HepG2 (cell line): ENCODE measurements around the gene SMAD3. TPM values are rescaled to one million over a fixed set of nuclear protein-coding genes. Genes with fewer than 3 reads are reported as not detected.
A peak's percentile ranks its signal among the peaks of the same experiment; 100 is the strongest.

ENCODE experiments used
- ARID3A ChIP-seq: IDR thresholded peaks from 2 replicates; pipeline ENCODE4 v1.6.1; 2012; ENCODE audit warnings: low read depth, low read length, improper control_type of control experiment
- ARNT ChIP-seq: fragments of 450-650 bp; IDR thresholded peaks from 2 replicates; pipeline ENCODE4 v1.6.1; 2017
- GPBP1L1 ChIP-seq: sonication (generic); formaldehyde crosslinking; IDR thresholded peaks from 2 replicates; pipeline ENCODE4 v1.5.0; 2020; ENCODE audit warnings: mild to moderate bottlenecking, missing genetic modification reagents
- HOXA5 ChIP-seq: sonication (generic); formaldehyde crosslinking; IDR thresholded peaks from 2 replicates; pipeline ENCODE4 v1.4.0; 2020; ENCODE audit warnings: missing genetic modification reagents
- JUN ChIP-seq: sonication (generic); formaldehyde crosslinking; IDR thresholded peaks from 2 replicates; pipeline ENCODE4 v1.4.0; 2020; ENCODE audit warnings: mild to moderate bottlenecking, missing genetic modification reagents
- KLF9 ChIP-seq: IDR thresholded peaks from 2 replicates; pipeline ENCODE4 v1.6.1; 2016; ENCODE audit warnings: low read depth
- POLR2A ChIP-seq, 2 experiments: IDR thresholded peaks; 2 replicates each; pipeline ENCODE4 v1.6.1; 2011; ENCODE audit warnings: low read depth in 2 of 2, low read length in 2 of 2, mild to moderate bottlenecking in 1 of 2, moderate library complexity in 1 of 2; ENCODE audit not compliant: insufficient read depth in 1 of 2
- SSRP1 ChIP-seq: IDR thresholded peaks from 2 replicates; pipeline ENCODE4 v1.6.1; 2016; ENCODE audit warnings: control low read depth
- TERF1 ChIP-seq: sonication (generic); formaldehyde crosslinking; IDR thresholded peaks from 2 replicates; pipeline ENCODE4 v1.8.0; 2022; ENCODE audit warnings: mild to moderate bottlenecking, missing genetic modification reagents, moderate library complexity
- ZBTB10 ChIP-seq: sonication (generic); formaldehyde crosslinking; IDR thresholded peaks from 2 replicates; pipeline ENCODE4 v1.4.0; 2020; ENCODE audit warnings: missing genetic modification reagents, borderline replicate concordance
- ZC3H4 ChIP-seq: sonication (generic); formaldehyde crosslinking; IDR thresholded peaks from 2 replicates; pipeline ENCODE4 v1.4.0; 2020; ENCODE audit warnings: missing genetic modification reagents, borderline replicate concordance
- ZKSCAN8 ChIP-seq: IDR thresholded peaks from 2 replicates; pipeline ENCODE4 v1.6.1; 2016; ENCODE audit warnings: borderline replicate concordance, missing genetic modification reagents, missing compliant biosample characterization
- ZNF281 ChIP-seq: sonication (generic); formaldehyde crosslinking; IDR thresholded peaks from 2 replicates; pipeline ENCODE4 v1.4.0; 2020; ENCODE audit warnings: missing genetic modification reagents, borderline replicate concordance
- ZNF800 ChIP-seq: sonication (generic); formaldehyde crosslinking; IDR thresholded peaks from 2 replicates; pipeline ENCODE4 v1.4.0; 2020; ENCODE audit warnings: missing genetic modification reagents
- ZNF883 ChIP-seq: sonication (generic); formaldehyde crosslinking; IDR thresholded peaks from 2 replicates; pipeline ENCODE4 v1.5.1; 2020; ENCODE audit warnings: mild to moderate bottlenecking, missing genetic modification reagents; ENCODE audit errors: not compliant biosample characterization
- ZSCAN20 ChIP-seq: sonication (generic); formaldehyde crosslinking; IDR thresholded peaks from 2 replicates; pipeline ENCODE4 v1.4.0; 2020; ENCODE audit warnings: missing genetic modification reagents, mild to moderate bottlenecking, borderline replicate concordance
- polyA plus RNA-seq, 8 experiments: library from polyadenylated mRNA; depleted of rRNA in 3 of 8; stranded (reverse) in 7 of 8; unstranded in 1 of 8; fragments of >200 nt; fragmentation: Illumina TruSeq in 4 of 8; extraction: Trizol in 4 of 8; gene quantifications; 2 replicates each; pipeline versions ENCODE4 v1.2.1 to v1.2.3, GENCODE V29; 2011 to 2016; ENCODE audit warnings: low read depth in 4 of 8, missing spikeins in 1 of 8, mixed read lengths in 1 of 8; ENCODE audit not compliant: insufficient read depth in 1 of 8
- total RNA-seq, 5 experiments: library from RNA; depleted of rRNA; stranded (reverse); fragments of >200 nt; fragmentation: Illumina TruSeq; extraction: Trizol; gene quantifications; 2 replicates each; pipeline ENCODE4 v1.2.3, GENCODE V29; 2016; ENCODE audit warnings: low read depth in 1 of 5

The SMAD3 gene
- total and polyA plus RNA-seq, 2 of the 13 experiments (the other 11 are each of a cell fraction or from before 2014, with no cell fraction given), result 8.6 to 56.3 TPM

- TF ChIP-seq ARNT (no peak), ZNF800 (CRISPR knock-in tag) (no peak), TERF1 (CRISPR knock-in tag) (no peak), HOXA5 (CRISPR knock-in tag) (0 out of 2 replicates have a peak, but pooled peaks have one; percentile 50), KLF9 (no peak), JUN (CRISPR knock-in tag) (no peak), ZBTB10 (CRISPR knock-in tag) (no peak), ARID3A (no peak), ZNF883 (CRISPR knock-in tag) (no peak), ZKSCAN8 (CRISPR knock-in tag) (peak; percentile 80; the same call in 1 of the 2 replicates), SSRP1 (no peak), ZNF281 (CRISPR knock-in tag) (peak; percentile 39; the same call in 1 of the 2 replicates), GPBP1L1 (CRISPR knock-in tag) (no peak), POLR2A (IDR thresholded peaks at IDR 0.05; ENCODE audit: insufficient read depth in 1 of 2, low read depth in 2 of 2, low read length in 2 of 2) (no peak), ZSCAN20 (CRISPR knock-in tag) (0 out of 2 replicates have a peak, but pooled peaks have one; percentile 50), ZC3H4 (CRISPR knock-in tag) (no peak)
Observed at GRCh38 chr15:67146875-67147381, 81.5 kb downstream of the SMAD3 start (continued).
